Kidney epithelial cell (primary cell): Measurements from ENCODE around the gene CERS3. TPM values are rescaled to one million over a fixed set of nuclear protein-coding genes. Genes with fewer than 3 reads are reported as not detected.
"Not testable (repeated sequence)": the region's sequence is repeated elsewhere in the genome, so short reads cannot be mapped to it uniquely, and the experiment has no call there.

Source experiments
- DNase-seq: peaks from one replicate; pipeline ENCODE4 v3.0.0-alpha.2; 2010; ENCODE audit warnings: low read depth
- H3K27me3 ChIP-seq: 2 replicates; pipeline ENCODE4 v1.6.0; 2011; ENCODE audit warnings: low read length; ENCODE audit not compliant: control insufficient read depth, insufficient read depth
- H3K36me3 ChIP-seq: 2 replicates; pipeline ENCODE4 v1.5.1; 2011; ENCODE audit warnings: low read length; ENCODE audit not compliant: control insufficient read depth, insufficient read depth
- H3K4me3 ChIP-seq: 2 replicates; pipeline ENCODE4 v1.5.1; 2011; ENCODE audit warnings: low read depth, mild to moderate bottlenecking, control low read depth, low read length
- CTCF ChIP-seq: IDR thresholded peaks from 2 replicates; pipeline ENCODE4 v1.5.1; 2011; ENCODE audit warnings: mild to moderate bottlenecking, moderate library complexity, low read length, control low read depth, inconsistent platforms; ENCODE audit not compliant: insufficient read depth, poor library complexity, severe bottlenecking
- total RNA-seq: library from RNA; depleted of rRNA; stranded (reverse); fragments of >200 nt; gene quantifications from 2 replicates; pipeline ENCODE4 v1.2.3, GENCODE V29; 2015

Gene CERS3
- total RNA-seq, 1 donor from 2014 or later = not detected

DNA sequence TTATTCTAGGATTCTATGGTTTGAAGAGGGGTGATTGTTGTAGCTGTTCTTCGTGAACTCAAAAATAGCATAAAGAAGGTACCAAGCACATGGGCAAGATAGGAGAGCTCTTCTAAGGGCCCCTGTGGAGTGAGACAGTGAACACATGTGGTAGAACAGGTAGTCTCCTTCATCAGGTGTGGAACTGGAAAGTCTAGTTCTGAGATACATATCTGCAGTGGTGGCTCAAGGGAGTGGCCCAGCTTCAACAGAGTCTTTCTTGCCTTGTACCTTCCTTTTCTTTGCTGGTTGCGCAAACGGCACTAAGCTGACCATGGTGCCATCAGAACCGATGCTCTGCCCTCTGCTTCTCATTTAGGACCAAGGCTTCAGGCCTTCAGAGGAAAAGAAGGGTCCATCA is 65.2 kb downstream of the CERS3 start:
- Histone ChIP-seq H3K27me3 (no peaks in the 10 kb centered on the region), H3K4me3 (no peak overlapping the region), H3K36me3 (no peaks in the 10 kb centered on the region)
- DNase-seq = no peak
- no peak for TF ChIP-seq CTCF

GRCh38 chr15:100461049-100461448 is 67.7 kb downstream of the CERS3 start:
- no peak for TF ChIP-seq CTCF
- Histone ChIP-seq H3K4me3 (no peak overlapping the region), H3K27me3 (no peaks in the 10 kb centered on the region), H3K36me3 (no peaks in the 10 kb centered on the region)
- DNase-seq = no peak

DNA sequence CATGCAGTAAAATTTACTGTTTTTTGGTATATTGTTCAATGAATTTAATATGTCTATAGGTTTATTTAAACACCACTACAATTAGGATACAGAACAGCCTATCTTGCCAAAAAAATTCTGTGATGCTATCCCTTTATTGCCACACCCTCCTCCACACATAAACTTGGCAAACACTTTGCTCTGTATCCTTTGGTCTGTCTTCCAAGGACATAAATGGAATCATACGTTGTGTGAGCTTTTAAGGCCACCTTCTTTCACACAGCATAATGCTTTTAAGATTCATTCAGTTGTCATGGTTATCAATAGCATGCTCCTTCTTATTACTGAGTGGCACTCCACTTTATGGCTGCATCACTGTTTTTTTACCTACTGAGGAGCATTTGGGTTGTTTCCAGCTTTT is 71.5 kb downstream of the CERS3 start:
- H3K36me3 ChIP-seq = no peaks in the 10 kb centered on the region
- H3K27me3 ChIP-seq = no peaks in the 10 kb centered on the region
- DNase-seq = no peak
- no peak for TF ChIP-seq CTCF
- no peak overlapping the region for H3K4me3 ChIP-seq

- Histone ChIP-seq H3K4me3 (no peak overlapping the region), H3K36me3 (no peaks in the 10 kb centered on the region), H3K27me3 (no peaks in the 10 kb centered on the region)
- TF ChIP-seq CTCF = no peak
- no peak for DNase-seq
Observed at GRCh38 chr15:100454148-100454547, 74.6 kb downstream of the CERS3 start.

DNA sequence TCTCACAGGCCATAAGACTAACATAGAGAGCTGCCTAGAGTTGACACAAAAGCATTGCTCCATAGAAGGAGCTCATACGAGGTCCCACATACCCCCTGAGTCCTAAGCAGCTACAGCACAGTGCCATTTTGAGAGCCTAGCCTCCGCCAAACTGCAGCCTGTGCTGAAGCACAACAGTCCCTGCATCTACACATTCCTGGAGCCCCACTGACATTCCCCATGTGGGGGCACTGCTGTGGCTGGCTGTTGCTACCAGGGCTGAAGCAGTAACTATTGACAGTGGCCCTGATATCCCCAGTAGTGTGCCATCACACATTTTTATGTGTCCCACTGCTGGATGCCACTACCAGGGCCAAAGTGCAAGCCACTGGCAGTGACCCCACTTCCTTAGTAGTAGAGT is 80.3 kb downstream of the CERS3 start:
- no peak for DNase-seq
- TF ChIP-seq CTCF = no peak

GRCh38 chr15:100441063-100441462 is 87.7 kb downstream of the CERS3 start:
- not testable (repeated sequence) for DNase-seq, H3K36me3 ChIP-seq, H3K4me3 ChIP-seq, H3K27me3 ChIP-seq

More for the DNA sequence above, 80.3 kb downstream of the CERS3 start:
- Histone ChIP-seq H3K36me3 (no peaks in the 10 kb centered on the region), H3K27me3 (no peaks in the 10 kb centered on the region), H3K4me3 (no peak overlapping the region)
